ENCODE data around the gene ADGRG2. TPM values are rescaled to one million over a fixed set of nuclear protein-coding genes. Genes with fewer than 3 reads are reported as not detected.
"Not testable (repeated sequence)": the region's sequence is repeated elsewhere in the genome, so short reads cannot be mapped to it uniquely, and the experiment has no call there.

Gene ADGRG2
- total and polyA plus RNA-seq, 2 donors: 10.4 to 11.9 TPM

DNA sequence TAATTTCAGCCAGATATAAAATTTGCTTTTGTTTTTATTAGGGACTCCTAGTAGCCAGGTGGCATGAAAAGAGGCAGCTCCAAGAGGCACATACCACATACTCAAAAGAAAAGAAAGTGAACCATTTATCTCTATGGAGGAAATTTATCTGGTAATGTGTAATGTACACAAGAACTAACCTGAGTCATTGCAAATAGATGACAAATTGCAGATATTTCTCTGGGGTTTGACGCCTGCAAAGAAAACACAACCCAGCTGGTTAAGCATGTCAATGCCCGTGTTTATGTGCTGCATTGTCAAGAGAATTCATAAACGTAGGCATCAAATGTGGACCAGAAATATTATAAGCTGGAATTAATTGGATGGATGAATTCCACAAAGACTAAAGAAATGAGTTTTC, 91.5 kb downstream of the ADGRG2 start:
- no peaks in the 10 kb centered on the region for H3K9me3 ChIP-seq (ENCODE audit: control insufficient read depth in 2 of 2, insufficient read depth in 1 of 2, low read length in 1 of 2)
- H3K4me1 ChIP-seq (ENCODE audit: control insufficient read depth in 2 of 2, insufficient read depth in 2 of 2, low read length in 2 of 2): no peaks in the 10 kb centered on the region
- 98% methylated on average over 3 of the region's 3 CpGs for WGBS
- H3K27ac ChIP-seq (ENCODE audit: low read depth in 1 of 2, low read length in 1 of 2): no peak overlapping the region
- H3K36me3 ChIP-seq (ENCODE audit: control insufficient read depth in 2 of 2, insufficient read depth in 2 of 2, low read length in 1 of 2): no peaks in the 10 kb centered on the region
- H3K4me3 ChIP-seq (ENCODE audit: low read length in 2 of 2): no peak overlapping the region
- H3K27me3 ChIP-seq (ENCODE audit: control insufficient read depth in 2 of 2, insufficient read depth in 1 of 2, low read length in 1 of 2): no peaks in the 10 kb centered on the region
- no peak for DNase-seq (ENCODE audit: low read depth in 6 of 9, low spot score in 9 of 9)

DNA sequence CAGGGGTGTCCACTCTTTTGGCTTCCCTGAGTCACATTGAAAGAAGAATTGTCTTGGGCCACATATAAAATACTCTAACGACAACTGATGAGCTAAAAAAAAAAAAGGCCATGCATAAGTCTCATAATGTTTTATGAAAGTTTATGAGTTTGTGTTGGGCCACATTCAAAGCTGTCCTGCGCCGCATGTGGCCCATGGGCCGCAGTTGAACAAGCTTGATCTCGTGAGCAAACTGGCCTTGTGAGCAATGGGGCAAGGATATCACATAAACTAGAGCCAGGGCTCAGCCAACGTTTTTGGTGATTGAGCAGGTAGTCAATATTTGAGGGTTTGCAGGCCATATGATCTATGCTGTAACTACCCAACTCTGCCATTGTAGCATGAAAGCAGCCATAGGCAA, 93.7 kb downstream of the ADGRG2 start:
- WGBS: 95% methylated on average over 6 of the region's 6 CpGs
- H3K4me1 ChIP-seq (ENCODE audit: control insufficient read depth in 2 of 2, insufficient read depth in 2 of 2, low read length in 2 of 2): no peaks in the 10 kb centered on the region
- no peaks in the 10 kb centered on the region for H3K27me3 ChIP-seq (ENCODE audit: control insufficient read depth in 2 of 2, insufficient read depth in 1 of 2, low read length in 1 of 2)
- H3K4me3 ChIP-seq (ENCODE audit: low read length in 2 of 2): no peak overlapping the region
- no peaks in the 10 kb centered on the region for H3K9me3 ChIP-seq (ENCODE audit: control insufficient read depth in 2 of 2, insufficient read depth in 1 of 2, low read length in 1 of 2)
- H3K27ac ChIP-seq (ENCODE audit: low read depth in 1 of 2, low read length in 1 of 2): no peak overlapping the region
- no peak for DNase-seq (ENCODE audit: low read depth in 6 of 9, low spot score in 9 of 9)
- H3K36me3 ChIP-seq (ENCODE audit: control insufficient read depth in 2 of 2, insufficient read depth in 2 of 2, low read length in 1 of 2): no peaks in the 10 kb centered on the region

DNA sequence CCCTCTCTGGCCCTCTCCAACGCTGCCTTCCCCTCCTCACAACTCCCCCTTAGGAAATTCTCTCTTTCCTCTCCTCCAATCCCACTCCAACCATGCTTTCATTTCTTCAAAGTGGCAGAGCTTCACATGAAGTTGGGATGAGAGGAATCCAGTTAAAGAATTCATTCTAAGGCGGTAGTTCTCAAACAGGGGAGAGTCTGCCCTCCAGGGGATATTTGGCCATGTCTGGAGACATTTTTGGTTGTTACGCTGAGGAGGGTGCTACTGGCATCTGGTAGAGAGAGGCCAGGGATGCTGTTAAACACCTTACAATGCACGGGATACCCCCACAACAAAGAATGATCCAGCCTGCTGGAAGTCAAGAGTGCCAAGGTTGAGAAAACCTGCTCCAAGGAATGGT, 97.9 kb downstream of the ADGRG2 start:
- DNase-seq (ENCODE audit: low read depth in 6 of 9, low spot score in 9 of 9): no peak
- H3K27me3 ChIP-seq (ENCODE audit: control insufficient read depth in 2 of 2, insufficient read depth in 1 of 2, low read length in 1 of 2): no peaks in the 10 kb centered on the region
- no peak overlapping the region for H3K27ac ChIP-seq (ENCODE audit: low read depth in 1 of 2, low read length in 1 of 2)
- H3K4me3 ChIP-seq (ENCODE audit: low read length in 2 of 2): no peak overlapping the region
- no peaks in the 10 kb centered on the region for H3K4me1 ChIP-seq (ENCODE audit: control insufficient read depth in 2 of 2, insufficient read depth in 2 of 2, low read length in 2 of 2)
- no peaks in the 10 kb centered on the region for H3K36me3 ChIP-seq (ENCODE audit: control insufficient read depth in 2 of 2, insufficient read depth in 2 of 2, low read length in 1 of 2)
- 95% methylated on average over 4 of the region's 4 CpGs for WGBS
- H3K9me3 ChIP-seq (ENCODE audit: control insufficient read depth in 2 of 2, insufficient read depth in 1 of 2, low read length in 1 of 2): no peaks in the 10 kb centered on the region

DNA sequence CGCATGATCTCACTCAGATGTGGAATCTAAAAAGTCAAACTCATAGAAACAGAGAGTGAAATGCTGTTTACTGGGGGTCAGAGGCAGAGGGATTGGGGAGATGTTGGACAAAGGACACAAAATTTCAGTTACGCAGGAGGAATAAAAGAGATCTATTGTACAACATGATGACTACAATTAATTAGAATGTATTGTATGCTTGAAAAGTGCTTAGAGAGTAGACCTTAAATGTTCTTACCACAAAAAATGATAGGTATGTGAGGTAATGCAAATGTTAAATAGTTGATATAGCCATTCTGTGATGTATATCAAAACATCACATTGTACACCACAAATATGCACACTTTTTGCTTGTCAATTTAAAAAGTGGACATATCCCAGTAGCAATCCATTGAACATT, 102.3 kb downstream of the ADGRG2 start:
- WGBS: 100% methylated on average over 2 of the region's 2 CpGs
- Histone ChIP-seq H3K27ac (ENCODE audit: low read depth in 1 of 2, low read length in 1 of 2) (no peak overlapping the region), H3K4me3 (ENCODE audit: low read length in 2 of 2) (no peak overlapping the region), H3K4me1 (ENCODE audit: control insufficient read depth in 2 of 2, insufficient read depth in 2 of 2, low read length in 2 of 2) (no peaks in the 10 kb centered on the region), H3K27me3 (ENCODE audit: control insufficient read depth in 2 of 2, insufficient read depth in 1 of 2, low read length in 1 of 2) (no peaks in the 10 kb centered on the region), H3K36me3 (ENCODE audit: control insufficient read depth in 2 of 2, insufficient read depth in 2 of 2, low read length in 1 of 2) (no peaks in the 10 kb centered on the region), H3K9me3 (ENCODE audit: control insufficient read depth in 2 of 2, insufficient read depth in 1 of 2, low read length in 1 of 2) (no peaks in the 10 kb centered on the region)
- no peak for DNase-seq (ENCODE audit: low read depth in 6 of 9, low spot score in 9 of 9)

GRCh38 chrX:19017271-19017670, 105.0 kb downstream of the ADGRG2 start:
- Histone ChIP-seq H3K9me3 (ENCODE audit: control insufficient read depth in 2 of 2, insufficient read depth in 1 of 2, low read length in 1 of 2) (no peaks in the 10 kb centered on the region), H3K27me3 (ENCODE audit: control insufficient read depth in 2 of 2, insufficient read depth in 1 of 2, low read length in 1 of 2) (no peaks in the 10 kb centered on the region), H3K4me3 (ENCODE audit: low read length in 2 of 2) (no peak overlapping the region), H3K27ac (ENCODE audit: low read depth in 1 of 2, low read length in 1 of 2) (no peak overlapping the region), H3K4me1 (ENCODE audit: control insufficient read depth in 2 of 2, insufficient read depth in 2 of 2, low read length in 2 of 2) (no peaks in the 10 kb centered on the region), H3K36me3 (ENCODE audit: control insufficient read depth in 2 of 2, insufficient read depth in 2 of 2, low read length in 1 of 2) (no peaks in the 10 kb centered on the region)
- no peak for DNase-seq (ENCODE audit: low read depth in 6 of 9, low spot score in 9 of 9)
- 66% methylated on average over 3 of the region's 3 CpGs for WGBS

DNA sequence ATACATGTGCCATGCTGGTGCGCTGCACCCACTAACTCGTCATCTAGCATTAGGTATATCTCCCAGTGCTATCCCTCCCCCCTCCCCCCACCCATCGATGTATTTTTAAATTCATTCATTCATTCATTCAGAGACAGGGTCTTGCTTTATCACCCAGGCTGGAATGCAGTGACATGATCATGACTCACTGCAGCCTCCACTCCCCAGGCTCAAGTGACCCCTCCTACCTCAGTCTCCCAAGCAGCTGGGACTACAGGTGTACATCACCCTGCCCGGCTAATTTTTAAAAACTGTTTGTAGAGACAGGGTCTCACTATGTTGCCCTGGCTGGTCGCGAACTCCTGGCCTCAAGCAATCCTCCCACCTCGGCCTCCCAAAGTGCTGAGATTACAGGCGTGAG, 105.7 kb downstream of the ADGRG2 start:
- not testable (repeated sequence) for H3K27me3 ChIP-seq (ENCODE audit: control insufficient read depth in 2 of 2, insufficient read depth in 1 of 2, low read length in 1 of 2); DNase-seq (ENCODE audit: low read depth in 6 of 9, low spot score in 9 of 9); H3K27ac ChIP-seq (ENCODE audit: low read depth in 1 of 2, low read length in 1 of 2); H3K4me3 ChIP-seq (ENCODE audit: low read length in 2 of 2); H3K36me3 ChIP-seq (ENCODE audit: control insufficient read depth in 2 of 2, insufficient read depth in 2 of 2, low read length in 1 of 2); H3K4me1 ChIP-seq (ENCODE audit: control insufficient read depth in 2 of 2, insufficient read depth in 2 of 2, low read length in 2 of 2); H3K9me3 ChIP-seq (ENCODE audit: control insufficient read depth in 2 of 2, insufficient read depth in 1 of 2, low read length in 1 of 2)
- 97% methylated on average over 7 of the region's 8 CpGs for WGBS

- Histone ChIP-seq H3K36me3 (ENCODE audit: control insufficient read depth in 2 of 2, insufficient read depth in 2 of 2, low read length in 1 of 2) (no peaks in the 10 kb centered on the region), H3K4me3 (ENCODE audit: low read length in 2 of 2) (no peak overlapping the region), H3K4me1 (ENCODE audit: control insufficient read depth in 2 of 2, insufficient read depth in 2 of 2, low read length in 2 of 2) (no peaks in the 10 kb centered on the region), H3K27ac (ENCODE audit: low read depth in 1 of 2, low read length in 1 of 2) (no peak overlapping the region), H3K9me3 (ENCODE audit: control insufficient read depth in 2 of 2, insufficient read depth in 1 of 2, low read length in 1 of 2) (no peaks in the 10 kb centered on the region), H3K27me3 (ENCODE audit: control insufficient read depth in 2 of 2, insufficient read depth in 1 of 2, low read length in 1 of 2) (no peaks in the 10 kb centered on the region)
- DNase-seq (ENCODE audit: low read depth in 6 of 9, low spot score in 9 of 9): no peak
- WGBS: 100% methylated on average over 4 of the region's 4 CpGs
These were observed 114.4 kb downstream of the ADGRG2 start for GRCh38 chrX:19007868-19008267.

DNA sequence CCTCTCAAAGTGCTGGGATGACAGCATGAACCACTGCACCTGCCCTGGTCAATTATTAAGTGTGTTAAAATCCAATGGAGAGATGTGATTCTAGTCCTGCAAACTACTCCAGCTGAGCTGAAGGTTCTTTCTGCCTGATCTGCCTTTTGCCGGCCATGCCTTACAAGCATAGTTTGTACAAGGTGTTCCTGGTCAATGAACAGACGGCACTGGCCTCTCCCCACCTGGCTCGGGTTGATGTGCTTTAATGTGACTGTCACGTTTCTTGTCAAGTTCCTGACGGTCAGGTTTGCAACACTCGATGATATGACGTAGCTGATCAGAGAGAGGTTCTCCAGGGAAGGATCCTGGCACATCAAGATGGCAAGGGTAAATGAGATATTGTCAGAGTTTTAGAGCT, 115.3 kb downstream of the ADGRG2 start:
- 97% methylated on average over 7 of the region's 7 CpGs for WGBS
- no peak for DNase-seq (ENCODE audit: low read depth in 6 of 9, low spot score in 9 of 9)
- H3K4me1 ChIP-seq (ENCODE audit: control insufficient read depth in 2 of 2, insufficient read depth in 2 of 2, low read length in 2 of 2): no peaks in the 10 kb centered on the region

DNA sequence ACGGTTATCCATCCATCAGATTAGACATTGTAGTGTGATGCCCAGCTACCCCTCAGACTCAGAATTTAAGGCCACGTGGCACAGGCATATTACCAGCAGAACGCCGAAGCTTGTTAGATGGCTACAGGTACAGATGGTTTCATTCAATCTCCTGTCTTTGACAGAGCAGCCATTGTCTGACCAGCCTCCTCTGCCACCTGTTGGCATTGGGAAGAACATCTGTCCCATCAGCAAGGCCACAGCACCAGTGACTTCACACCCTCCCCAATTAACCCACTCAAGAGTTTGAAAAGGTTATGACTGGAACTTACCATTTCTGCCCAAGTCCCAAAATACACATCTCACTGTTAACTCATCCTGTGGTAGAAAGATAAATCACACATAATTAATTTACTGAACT, 116.4 kb downstream of the ADGRG2 start:
- WGBS: 98% methylated on average over 4 of the region's 4 CpGs

More for the DNA sequence above, 115.3 kb downstream of the ADGRG2 start:
- Histone ChIP-seq H3K4me3 (ENCODE audit: low read length in 2 of 2) (no peak overlapping the region), H3K27me3 (ENCODE audit: control insufficient read depth in 2 of 2, insufficient read depth in 1 of 2, low read length in 1 of 2) (no peaks in the 10 kb centered on the region), H3K9me3 (ENCODE audit: control insufficient read depth in 2 of 2, insufficient read depth in 1 of 2, low read length in 1 of 2) (no peaks in the 10 kb centered on the region), H3K27ac (ENCODE audit: low read depth in 1 of 2, low read length in 1 of 2) (no peak overlapping the region), H3K36me3 (ENCODE audit: control insufficient read depth in 2 of 2, insufficient read depth in 2 of 2, low read length in 1 of 2) (no peaks in the 10 kb centered on the region)

DNA sequence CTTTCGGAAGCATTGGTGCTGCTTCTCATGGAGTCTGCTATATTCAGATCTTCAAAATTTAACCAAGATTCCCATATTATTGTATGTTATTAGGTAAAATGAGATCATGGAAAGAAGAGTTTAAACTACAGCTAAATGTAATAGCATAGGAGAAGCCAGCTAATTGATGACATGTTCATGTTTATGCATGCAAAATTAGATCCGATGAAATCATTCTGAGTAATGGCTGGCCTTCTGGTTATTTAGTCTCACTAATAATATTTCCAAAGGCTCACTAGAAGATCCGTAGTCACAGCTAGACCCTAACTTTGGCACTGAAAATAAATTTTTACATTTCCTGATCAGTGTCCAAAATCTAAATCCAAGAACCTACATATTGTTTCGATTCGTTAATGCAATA, 118.5 kb downstream of the ADGRG2 start:
- 98% methylated on average over 5 of the region's 5 CpGs for WGBS
- no peak overlapping the region for H3K4me3 ChIP-seq (ENCODE audit: low read length in 2 of 2)

More for the DNA sequence above, 116.4 kb downstream of the ADGRG2 start:
- no peak for DNase-seq (ENCODE audit: low read depth in 6 of 9, low spot score in 9 of 9)
- Histone ChIP-seq H3K4me3 (ENCODE audit: low read length in 2 of 2) (no peak overlapping the region), H3K4me1 (ENCODE audit: control insufficient read depth in 2 of 2, insufficient read depth in 2 of 2, low read length in 2 of 2) (no peaks in the 10 kb centered on the region), H3K36me3 (ENCODE audit: control insufficient read depth in 2 of 2, insufficient read depth in 2 of 2, low read length in 1 of 2) (no peaks in the 10 kb centered on the region), H3K9me3 (ENCODE audit: control insufficient read depth in 2 of 2, insufficient read depth in 1 of 2, low read length in 1 of 2) (no peaks in the 10 kb centered on the region), H3K27me3 (ENCODE audit: control insufficient read depth in 2 of 2, insufficient read depth in 1 of 2, low read length in 1 of 2) (no peaks in the 10 kb centered on the region), H3K27ac (ENCODE audit: low read depth in 1 of 2, low read length in 1 of 2) (no peak overlapping the region)

More for the DNA sequence above, 118.5 kb downstream of the ADGRG2 start:
- DNase-seq (ENCODE audit: low read depth in 6 of 9, low spot score in 9 of 9): no peak
- Histone ChIP-seq H3K36me3 (ENCODE audit: control insufficient read depth in 2 of 2, insufficient read depth in 2 of 2, low read length in 1 of 2) (no peaks in the 10 kb centered on the region), H3K27me3 (ENCODE audit: control insufficient read depth in 2 of 2, insufficient read depth in 1 of 2, low read length in 1 of 2) (no peaks in the 10 kb centered on the region), H3K27ac (ENCODE audit: low read depth in 1 of 2, low read length in 1 of 2) (no peak overlapping the region), H3K9me3 (ENCODE audit: control insufficient read depth in 2 of 2, insufficient read depth in 1 of 2, low read length in 1 of 2) (no peaks in the 10 kb centered on the region), H3K4me1 (ENCODE audit: control insufficient read depth in 2 of 2, insufficient read depth in 2 of 2, low read length in 2 of 2) (no peaks in the 10 kb centered on the region)

Data from thymus (tissue), 11 donors.